Stimulated activated CD8-positive, alpha-beta memory T cell treated with anti-CD3 and anti-CD28 coated beads, Interleukin-12 subunit alpha, Interleukin-12 subunit beta, amount 100 ng/mL, for 1 hour (primary cell): ENCODE data around the gene MT1A.

Experiments
- DNase-seq: peaks from one replicate; pipeline ENCODE4 v3.0.0-alpha.2; 2020; ENCODE audit warnings: low read depth

MT1A gene

GRCh38 chr16:56632156-56632847 lies 6.2 kb upstream of the MT1A start, which contains the start of gene MT1M:
Gene MT1M, plus strand, starts transcription at chr16:56632659. Its CDS starts 73 bp downstream, at chr16:56632732.
- no peak for DNase-seq

- DNase-seq: no peak
Measured at GRCh38 chr16:56632848-56633365, 5.6 kb upstream of the MT1A start.

GRCh38 chr16:56633535-56633934 lies 4.9 kb upstream of the MT1A start:
- no peak for DNase-seq

DNA sequence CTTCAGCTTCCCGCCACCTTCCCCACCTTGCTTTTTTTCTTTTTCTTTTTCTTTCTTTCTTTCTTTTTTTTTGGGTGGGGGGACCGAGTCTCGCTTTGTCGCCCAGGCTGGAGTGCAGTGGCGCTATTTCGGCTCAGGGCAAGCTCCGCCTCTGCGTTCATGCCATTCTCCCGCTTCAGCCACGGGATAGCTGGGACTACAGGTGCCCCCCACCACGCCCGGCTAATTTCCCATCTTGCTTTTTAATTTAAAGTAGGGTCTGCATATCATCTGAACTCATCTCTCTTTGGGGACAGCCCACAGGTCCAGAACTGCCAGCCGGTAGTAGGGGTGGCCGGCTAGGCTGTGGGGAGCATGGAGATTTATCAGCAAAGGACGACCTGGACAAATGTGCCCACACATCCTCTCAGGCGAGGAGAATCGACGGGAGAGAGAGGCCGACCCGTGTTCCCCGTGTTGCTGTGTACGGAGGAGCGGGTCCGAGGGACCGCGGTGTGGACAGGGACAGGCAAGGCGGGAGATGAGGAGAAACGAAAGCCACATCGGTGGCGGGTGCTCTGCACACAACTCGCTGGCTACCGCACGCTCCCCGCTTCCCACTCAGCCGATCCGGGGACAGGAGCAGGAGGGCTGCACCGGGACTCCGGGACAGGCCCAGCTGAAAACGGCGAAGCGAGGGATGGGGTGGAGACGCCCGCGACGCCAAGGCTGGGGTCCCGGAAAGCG lies 3.6 kb upstream of the MT1A start:
- DNase-seq: no peak

DNA sequence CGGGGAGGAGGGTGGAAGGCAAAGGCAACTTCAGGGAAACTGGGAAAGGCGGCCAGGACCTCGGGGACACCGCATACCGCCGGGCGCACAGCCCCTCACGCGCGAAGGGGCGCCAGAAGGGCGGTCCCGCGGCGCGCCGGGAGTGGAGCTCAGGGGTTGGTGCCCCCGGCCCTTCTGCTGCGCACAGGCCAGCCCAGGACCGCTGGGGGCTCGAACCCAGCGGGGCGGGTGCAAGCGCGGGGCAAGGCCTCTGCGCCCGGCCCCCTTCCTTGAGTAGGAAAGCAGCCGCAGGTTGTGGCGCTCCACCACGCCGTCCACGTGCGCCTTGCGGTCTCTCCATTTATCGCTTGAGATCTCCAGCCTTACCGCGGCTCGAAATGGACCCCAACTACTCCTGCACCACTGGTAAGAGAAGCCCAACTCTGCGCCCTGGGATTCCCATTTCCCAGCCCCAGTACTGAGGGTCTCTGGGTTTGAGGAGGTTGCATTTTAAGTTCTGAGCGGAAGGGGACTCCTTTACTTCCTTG lies 3.0 kb upstream of the MT1A start:
- DNase-seq: no peak

GRCh38 chr16:56636616-56637413 lies 1.7 kb upstream of the MT1A start:
- no peak for DNase-seq

GRCh38 chr16:56639045-56639444 lies 579 bp downstream of the MT1A start:
- no peak for DNase-seq

- DNase-seq: no peak
Measured at GRCh38 chr16:56640076-56640475, 1.6 kb downstream of the MT1A start.

- DNase-seq: no peak
Measured at GRCh38 chr16:56641166-56641565, 2.7 kb downstream of the MT1A start.

DNA sequence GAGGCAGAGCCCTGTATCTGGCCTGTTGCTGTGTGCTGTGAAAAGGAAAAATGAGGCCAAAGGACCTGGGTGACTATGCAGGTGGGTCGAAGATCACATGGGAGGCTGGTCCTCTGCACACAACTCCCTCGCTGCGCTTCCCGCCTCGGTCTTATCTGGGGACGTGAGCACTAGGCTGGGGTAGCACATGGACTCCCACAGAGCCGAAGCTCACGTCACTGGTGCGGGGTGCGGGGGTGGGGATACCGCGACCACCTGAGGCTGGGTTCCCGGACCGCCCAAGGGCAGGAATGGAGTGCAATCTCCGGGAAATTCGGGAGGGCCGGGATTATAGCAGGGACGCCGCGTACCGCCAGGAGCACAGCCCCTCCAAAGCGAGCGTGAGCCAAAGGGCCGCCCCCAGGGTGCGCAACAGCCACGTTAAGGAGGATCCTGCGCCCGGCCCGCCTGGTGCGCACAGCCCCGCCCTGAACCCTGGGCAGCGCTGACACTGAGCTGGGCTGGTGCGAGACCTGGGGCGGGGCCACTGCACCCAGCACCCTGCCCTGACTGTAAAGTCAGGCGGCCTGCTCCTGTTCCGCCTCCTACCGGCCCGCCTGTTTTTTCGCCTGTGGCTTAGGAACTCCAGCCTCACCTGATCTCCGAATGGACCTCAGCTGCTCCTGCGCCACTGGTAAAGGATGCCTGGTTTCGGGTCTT lies 4.8 kb downstream of the MT1A start:
- peak; percentile 39 for DNase-seq

GRCh38 chr16:56643833-56644232 lies 5.4 kb downstream of the MT1A start:
- DNase-seq: no peak

- no peak for DNase-seq
Measured at GRCh38 chr16:56645311-56645710, 6.8 kb downstream of the MT1A start.

- no peak for DNase-seq
Measured at GRCh38 chr16:56645838-56646237, 7.4 kb downstream of the MT1A start.

GRCh38 chr16:56647641-56648431 lies 9.4 kb downstream of the MT1A start:
- DNase-seq: no peak

GRCh38 chr16:56649271-56649670 lies 10.8 kb downstream of the MT1A start:
- no peak for DNase-seq

GRCh38 chr16:56649820-56650219 lies 11.4 kb downstream of the MT1A start:
- no peak for DNase-seq

DNA sequence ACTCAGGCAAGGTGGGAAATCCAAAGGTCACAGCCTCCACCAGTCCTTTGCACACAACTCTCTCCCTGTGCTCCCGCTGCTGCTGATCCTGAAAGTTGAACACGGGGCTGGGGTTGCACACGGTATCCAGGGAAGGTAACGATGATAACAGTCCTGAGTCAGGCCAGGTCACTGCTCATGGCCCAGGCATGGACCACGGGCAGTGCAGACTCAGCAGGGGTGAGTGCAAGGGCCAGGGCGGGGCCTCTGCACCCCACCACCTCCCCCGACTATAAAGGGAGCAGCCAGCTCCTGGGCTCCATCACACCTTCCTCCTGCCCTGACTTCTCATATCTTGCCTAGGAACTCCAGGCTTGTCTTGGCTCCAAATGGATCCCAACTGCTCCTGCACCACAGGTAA lies 13.1 kb downstream of the MT1A start, which contains the start of gene MT1B:
Gene MT1B, plus strand, starts transcription at position 301 of the 400 bp plus-strand sequence. Its CDS starts 68 bp downstream, at position 369.
- no peak for DNase-seq

DNA sequence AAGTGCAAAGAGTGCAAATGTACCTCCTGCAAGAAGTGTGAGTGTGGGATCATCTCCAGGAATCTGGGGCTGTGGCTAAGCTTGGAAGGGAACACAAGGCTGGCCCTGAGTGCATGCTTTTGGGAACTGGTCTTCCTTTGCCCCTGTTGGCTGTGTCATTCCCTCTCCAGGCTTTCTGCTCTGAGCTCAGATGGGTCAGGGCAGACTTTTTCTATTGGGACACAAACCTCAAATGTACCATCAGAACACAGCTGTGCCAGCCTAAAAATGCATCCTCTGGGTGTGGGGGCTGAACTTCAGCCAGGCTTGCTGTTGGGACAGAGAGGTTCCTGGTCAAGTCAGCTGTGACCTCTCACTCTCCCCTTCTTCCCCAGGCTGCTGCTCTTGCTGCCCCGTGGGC lies 14.1 kb downstream of the MT1A start:
- no peak for DNase-seq

GRCh38 chr16:56653218-56653617 lies 14.8 kb downstream of the MT1A start:
- no peak for DNase-seq

GRCh38 chr16:56657555-56658326 lies 19.3 kb downstream of the MT1A start, which contains the start of gene MT1F:
Gene MT1F, plus strand, starts transcription at chr16:56657959. Its CDS starts 100 bp downstream, at chr16:56658059.
- DNase-seq: peak; percentile 51
